ENCODE measurements around the gene GPC1. TPM values are rescaled to one million over a fixed set of nuclear protein-coding genes. Genes with fewer than 3 reads are reported as not detected.

The GPC1 gene
- total and polyA plus RNA-seq, 12 donors, result 104 to 287 (median 181) TPM

DNA sequence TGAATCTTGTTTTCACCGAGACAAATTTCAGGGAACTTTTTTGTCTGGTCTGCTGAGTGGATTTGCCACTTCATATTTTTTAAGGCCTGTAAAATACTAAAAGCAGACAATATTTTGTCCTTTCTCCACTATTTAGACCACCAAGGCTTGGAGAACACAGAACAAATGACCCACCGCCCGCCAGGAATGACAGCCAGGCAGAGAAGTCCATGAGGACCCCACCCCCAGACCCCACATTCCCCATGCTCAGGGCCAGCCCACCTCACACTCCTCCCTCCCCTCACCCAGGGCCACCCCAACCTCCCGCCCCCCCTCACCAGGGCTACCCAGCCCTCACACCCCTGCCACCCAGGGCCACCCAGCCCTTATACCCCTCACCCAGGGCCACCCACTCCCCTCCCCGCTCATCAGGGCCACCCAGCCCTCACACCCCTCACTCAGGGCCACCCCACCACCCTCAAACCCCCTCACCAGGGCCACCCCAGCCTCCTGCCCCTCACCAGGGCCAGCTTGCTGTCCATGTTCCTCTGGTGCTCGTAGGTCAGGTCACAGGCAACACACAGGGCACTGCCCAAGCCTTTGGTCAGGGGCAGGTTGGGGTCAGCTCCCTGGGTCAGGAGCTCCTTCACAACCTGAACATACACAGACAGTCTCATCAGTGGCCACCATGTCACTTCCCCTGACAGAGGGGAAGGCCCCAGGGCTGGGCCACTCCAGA, 71.8 kb downstream of the GPC1 start:
- WGBS, 2 donors, result 92 to 95% methylated on average over 6 of the region's 6 CpGs
- Histone ChIP-seq H3K27ac (no peak overlapping the region), H3K4me1 (no peaks in the 10 kb centered on the region), H3K4me3 (no peak overlapping the region), H3K9me3 (no peaks in the 10 kb centered on the region), H3K27me3 (no peaks in the 10 kb centered on the region), H3K36me3 (peaks cover 0 to 34% (median 0%) of the 10 kb centered on the region in 9 donors)
- TF ChIP-seq, protein P1, sequence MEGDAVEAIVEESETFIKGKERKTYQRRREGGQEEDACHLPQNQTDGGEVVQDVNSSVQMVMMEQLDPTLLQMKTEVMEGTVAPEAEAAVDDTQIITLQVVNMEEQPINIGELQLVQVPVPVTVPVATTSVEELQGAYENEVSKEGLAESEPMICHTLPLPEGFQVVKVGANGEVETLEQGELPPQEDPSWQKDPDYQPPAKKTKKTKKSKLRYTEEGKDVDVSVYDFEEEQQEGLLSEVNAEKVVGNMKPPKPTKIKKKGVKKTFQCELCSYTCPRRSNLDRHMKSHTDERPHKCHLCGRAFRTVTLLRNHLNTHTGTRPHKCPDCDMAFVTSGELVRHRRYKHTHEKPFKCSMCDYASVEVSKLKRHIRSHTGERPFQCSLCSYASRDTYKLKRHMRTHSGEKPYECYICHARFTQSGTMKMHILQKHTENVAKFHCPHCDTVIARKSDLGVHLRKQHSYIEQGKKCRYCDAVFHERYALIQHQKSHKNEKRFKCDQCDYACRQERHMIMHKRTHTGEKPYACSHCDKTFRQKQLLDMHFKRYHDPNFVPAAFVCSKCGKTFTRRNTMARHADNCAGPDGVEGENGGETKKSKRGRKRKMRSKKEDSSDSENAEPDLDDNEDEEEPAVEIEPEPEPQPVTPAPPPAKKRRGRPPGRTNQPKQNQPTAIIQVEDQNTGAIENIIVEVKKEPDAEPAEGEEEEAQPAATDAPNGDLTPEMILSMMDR (IDR thresholded peaks at IDR 0.05), result no peak
- peak in 2 of 8 donors; percentile 20 to 26 for ATAC-seq
- DNase-seq, result no peak
- intact Hi-C loops (cut with DNase I), result loop anchor here in 1 of 10 donors (10.0 kb wide), 1 partner anchor 208 kb away; no protein-coding TSS in a partner anchor

DNA sequence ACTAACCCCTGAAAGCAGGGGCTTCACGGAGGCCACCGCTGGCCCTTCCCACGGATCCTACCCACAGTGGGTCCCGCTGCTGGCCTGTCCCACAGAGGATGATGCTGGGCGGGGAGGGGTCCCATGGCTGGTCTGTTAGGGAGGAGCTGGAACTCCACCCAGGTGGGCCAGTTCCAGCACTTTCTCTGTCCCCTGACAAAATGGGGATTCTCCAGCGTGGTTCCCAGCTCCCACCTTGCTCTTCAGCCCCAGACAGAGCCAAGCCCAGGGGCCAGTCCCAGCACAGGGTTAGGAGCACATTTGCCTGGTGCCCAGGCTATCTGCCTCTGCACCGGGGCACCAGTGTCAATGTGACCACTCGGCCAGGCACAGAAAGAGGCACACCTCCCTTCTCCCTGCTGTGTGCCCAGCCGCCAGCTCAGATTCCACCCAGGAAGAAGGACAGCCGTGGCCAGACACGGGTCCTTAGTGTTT, 72.4 kb downstream of the GPC1 start:
- intact Hi-C loops (cut with DNase I), result loop anchor here in 1 of 10 donors (10.0 kb wide), 1 partner anchor 207 kb away; no protein-coding TSS in a partner anchor
- WGBS, 2 donors, result 95 to 96% methylated on average over 11 of the region's 11 CpGs
- Histone ChIP-seq H3K36me3 (peaks cover 0 to 40% (median 0%) of the 10 kb centered on the region in 9 donors), H3K27ac (no peak overlapping the region), H3K4me3 (no peak overlapping the region), H3K4me1 (no peaks in the 10 kb centered on the region), H3K9me3 (no peaks in the 10 kb centered on the region), H3K27me3 (no peaks in the 10 kb centered on the region)
- ATAC-seq (no peak), DNase-seq (no peak)
- TF ChIP-seq, protein P1 (IDR thresholded peaks at IDR 0.05), result no peak

DNA sequence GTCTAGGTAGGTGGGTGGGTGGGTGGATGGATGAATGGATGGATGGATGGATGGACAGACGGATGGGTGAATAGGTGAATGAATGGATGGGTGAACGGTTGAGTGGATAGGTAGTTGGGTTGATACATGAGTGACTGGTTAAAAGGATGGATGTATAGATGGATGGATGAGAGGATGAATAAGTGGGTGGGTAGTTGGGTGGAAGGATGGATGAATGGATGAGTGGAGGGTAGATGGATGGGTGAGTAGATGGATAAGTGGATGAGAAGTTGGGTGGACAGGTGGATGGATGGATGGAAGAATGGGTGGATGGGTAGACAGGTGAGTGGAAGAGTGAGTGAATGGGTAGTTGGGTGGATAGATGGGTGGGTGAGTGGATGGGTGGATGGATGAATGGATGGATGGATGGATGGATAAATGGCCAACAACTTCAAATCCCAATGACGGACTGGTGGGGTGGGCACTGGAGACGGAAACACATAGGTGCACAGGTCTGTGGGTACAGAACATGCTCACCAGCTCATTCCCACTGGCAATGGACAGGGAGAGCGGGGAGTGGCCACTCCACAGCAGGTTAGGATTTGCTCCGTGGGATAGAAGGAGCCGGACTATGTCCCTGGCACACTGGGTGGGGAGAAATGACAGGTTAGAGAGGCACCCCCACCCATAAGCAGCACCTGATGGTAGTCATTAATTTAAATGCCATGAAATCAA, 73.5 kb downstream of the GPC1 start:
- TF ChIP-seq, protein P1 (IDR thresholded peaks at IDR 0.05), result no peak
- Histone ChIP-seq H3K4me3 (no peak overlapping the region), H3K27me3 (no peaks in the 10 kb centered on the region), H3K4me1 (peaks cover 0 to 5% (median 0%) of the 10 kb centered on the region in 9 donors), H3K9me3 (no peaks in the 10 kb centered on the region), H3K27ac (no peak overlapping the region), H3K36me3 (peaks cover 0 to 44% (median 0%) of the 10 kb centered on the region in 9 donors)
- ATAC-seq (no peak), DNase-seq (no peak)
- WGBS, 2 donors, result 97 to 98% methylated on average over 7 of the region's 7 CpGs
- intact Hi-C loops (cut with DNase I), result loop anchor here in 1 of 10 donors (10.0 kb wide), 1 partner anchor 206 kb away; no protein-coding TSS in a partner anchor

Data from heart right ventricle (tissue), 16 donors.